ENCODE data around the gene PDZD4. TPM values are rescaled to one million over a fixed set of nuclear protein-coding genes. Genes with fewer than 3 reads are reported as not detected.
A peak's percentile ranks its signal among the peaks of the same experiment; 100 is the strongest.

The PDZD4 gene
- total RNA-seq, 1 experiment from 2014 or later, result 5.7 TPM

DNA sequence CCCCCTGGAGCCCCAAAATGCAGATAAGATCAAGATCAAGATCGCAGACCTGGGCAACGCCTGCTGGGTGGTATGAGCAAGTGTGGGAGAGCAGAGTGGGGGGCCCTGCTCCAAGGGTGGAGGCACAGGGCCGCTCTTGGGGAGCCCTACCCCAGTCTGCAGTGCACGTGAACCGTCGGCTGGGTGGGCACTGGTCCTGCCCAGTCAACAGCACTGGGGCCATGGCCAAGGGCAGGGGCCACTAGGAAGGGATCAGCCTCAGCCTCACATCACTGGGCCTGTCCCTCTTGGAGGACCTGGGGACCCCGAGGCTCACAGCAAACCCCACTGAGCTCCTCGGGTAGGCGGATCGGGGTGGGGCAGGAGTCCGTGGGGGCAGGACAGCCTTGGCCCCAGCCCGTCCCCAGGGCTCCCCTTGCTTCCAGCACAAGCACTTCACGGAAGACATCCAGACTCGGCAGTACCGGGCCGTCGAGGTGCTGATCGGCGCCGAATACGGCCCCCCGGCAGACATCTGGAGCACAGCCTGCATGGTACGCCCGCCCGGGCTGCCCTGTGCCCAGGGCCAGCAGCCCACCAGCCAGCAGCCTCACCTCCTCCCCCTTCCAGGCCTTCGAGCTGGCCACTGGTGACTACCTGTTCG lies 45.9 kb downstream of the PDZD4 start:
- no peak for DNase-seq (ENCODE audit: low read depth)

DNA sequence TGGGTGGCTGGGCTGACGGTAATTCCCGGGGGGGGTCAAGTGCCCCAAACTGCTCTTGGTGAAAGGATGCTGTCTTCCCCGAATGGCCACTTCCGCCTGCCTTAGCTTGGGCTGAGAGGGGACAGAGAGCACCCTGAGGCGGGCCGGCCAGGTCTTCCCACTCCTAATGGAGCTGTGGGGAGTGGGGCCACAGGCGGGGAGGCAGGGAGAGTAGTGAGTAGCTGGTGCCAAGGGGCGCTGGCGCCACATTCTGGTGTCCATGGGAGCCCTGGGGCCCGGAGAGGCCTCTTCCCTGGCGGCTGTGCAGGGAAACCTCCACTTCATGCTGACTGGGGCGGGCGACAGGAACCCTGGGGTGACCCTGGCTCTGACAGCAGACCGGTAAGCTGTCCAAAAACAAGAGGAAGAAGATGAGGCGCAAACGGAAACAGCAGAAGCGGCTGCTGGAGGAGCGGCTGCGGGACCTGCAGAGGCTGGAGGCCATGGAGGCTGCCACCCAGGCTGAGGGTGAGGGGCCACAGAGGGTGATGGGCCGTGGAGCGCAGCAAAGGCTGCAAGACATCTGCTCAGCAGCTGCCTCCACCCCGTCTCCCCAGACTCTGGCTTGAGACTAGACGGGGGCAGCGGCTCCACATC lies 46.8 kb downstream of the PDZD4 start:
- DNase-seq (ENCODE audit: low read depth), result no peak

DNA sequence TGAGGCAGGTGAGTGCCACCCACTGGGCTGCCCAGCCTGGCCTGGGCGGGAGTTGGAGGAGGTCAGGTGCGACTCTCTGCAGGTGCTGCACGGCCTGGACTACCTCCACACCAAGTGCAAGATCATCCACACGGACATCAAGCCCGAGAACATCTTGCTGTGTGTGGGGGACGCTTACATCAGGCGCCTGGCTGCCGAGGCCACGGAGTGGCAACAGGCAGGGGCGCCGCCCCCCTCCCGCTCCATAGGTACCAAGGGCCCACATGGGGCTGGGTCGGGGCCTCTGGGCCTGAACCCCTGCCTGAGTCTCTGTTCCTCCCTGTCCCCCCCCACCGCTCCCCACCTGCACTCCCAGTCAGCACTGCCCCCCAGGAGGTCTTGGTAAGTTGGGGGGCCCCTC lies 47.5 kb downstream of the PDZD4 start:
- DNase-seq (ENCODE audit: low read depth), result no peak

DNA sequence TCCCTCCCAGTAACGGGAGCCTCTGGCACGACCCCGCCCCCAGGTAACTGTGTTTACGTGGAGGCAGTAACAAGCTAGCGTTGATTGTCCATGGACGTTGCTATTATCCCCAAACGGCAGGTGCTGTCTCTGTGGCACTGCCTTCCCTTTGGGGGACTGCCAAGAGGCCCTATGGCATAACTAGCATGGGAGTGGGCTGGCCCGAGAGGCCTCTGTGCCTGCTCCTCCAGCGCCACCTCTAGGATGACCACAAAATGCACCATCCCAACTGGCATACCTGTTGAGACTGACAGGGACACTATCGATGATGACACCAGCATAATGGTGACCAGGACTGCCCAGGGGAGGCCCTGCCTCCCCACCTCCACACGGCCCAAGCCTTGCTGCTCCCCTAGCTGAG lies 48.0 kb downstream of the PDZD4 start:
- DNase-seq (ENCODE audit: low read depth), result peak; percentile 24

DNA sequence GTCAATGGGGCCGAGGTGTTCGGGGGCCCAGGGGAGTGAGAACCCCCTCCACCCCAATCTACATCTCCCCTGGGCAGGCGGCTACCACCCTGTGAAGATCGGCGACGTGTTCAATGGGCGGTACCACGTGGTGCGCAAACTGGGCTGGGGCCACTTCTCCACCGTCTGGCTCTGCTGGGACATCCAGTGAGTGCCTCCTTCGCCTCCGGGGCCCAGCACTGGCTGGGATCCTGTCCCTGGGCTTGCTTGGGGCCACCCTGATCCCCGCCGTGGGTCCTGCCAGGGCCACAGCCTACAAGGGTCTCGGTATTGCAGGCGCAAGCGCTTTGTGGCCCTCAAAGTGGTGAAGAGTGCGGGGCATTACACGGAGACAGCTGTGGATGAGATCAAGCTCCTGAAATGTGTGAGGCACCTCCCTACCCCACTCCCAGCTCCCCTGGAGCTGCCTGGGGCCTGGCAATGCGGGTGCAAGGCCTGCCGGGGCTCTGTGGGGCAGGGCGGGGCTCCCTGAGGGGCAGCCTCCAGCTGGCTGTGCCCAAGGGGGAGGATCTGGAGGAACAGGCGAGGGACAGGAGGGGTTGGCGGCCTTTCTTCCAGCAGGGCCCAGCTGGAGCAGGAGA lies 48.8 kb downstream of the PDZD4 start:
- peak; percentile 38 for DNase-seq (ENCODE audit: low read depth)

DNA sequence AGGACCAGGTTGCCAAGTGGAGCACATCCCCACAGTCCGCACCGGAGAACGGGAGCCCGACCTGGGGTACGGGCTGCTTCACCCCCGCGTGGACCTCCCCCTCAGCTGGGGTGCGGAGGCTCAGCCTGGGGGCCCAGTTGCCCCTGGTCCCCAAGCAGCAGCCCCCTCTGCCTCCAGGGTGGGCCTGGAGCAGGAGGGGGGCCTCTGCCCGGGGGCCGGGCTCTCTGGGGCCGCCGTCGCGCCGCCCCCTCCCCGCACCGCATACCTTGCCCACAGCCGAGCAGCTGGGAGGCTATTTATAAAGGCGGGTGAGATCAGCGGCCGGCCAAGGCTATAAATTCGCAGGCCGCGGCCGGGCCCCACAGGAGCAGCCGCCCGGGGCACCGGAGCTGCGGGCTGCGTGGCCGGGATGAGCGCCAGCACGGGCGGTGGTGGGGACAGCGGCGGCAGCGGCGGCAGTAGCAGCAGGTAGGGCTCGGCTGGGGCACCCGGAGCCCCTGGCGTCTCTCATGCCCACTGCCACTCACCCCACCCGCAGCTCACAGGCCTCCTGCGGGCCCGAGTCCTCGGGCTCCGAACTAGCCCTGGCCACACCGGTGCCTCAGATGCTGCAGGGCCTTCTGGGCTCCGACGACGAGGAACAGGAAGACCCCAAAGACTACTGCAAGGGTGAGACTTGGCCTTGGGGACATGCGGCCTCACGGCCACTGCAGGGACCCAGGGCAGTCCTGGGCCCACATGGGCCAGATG lies 49.5 kb downstream of the PDZD4 start, which contains the start of gene SRPK3:
Gene SRPK3, plus strand, starts transcription at position 364 of the 750 bp plus-strand sequence. Its CDS starts 46 bp downstream, at position 410.
- no peak for DNase-seq (ENCODE audit: low read depth)

DNA sequence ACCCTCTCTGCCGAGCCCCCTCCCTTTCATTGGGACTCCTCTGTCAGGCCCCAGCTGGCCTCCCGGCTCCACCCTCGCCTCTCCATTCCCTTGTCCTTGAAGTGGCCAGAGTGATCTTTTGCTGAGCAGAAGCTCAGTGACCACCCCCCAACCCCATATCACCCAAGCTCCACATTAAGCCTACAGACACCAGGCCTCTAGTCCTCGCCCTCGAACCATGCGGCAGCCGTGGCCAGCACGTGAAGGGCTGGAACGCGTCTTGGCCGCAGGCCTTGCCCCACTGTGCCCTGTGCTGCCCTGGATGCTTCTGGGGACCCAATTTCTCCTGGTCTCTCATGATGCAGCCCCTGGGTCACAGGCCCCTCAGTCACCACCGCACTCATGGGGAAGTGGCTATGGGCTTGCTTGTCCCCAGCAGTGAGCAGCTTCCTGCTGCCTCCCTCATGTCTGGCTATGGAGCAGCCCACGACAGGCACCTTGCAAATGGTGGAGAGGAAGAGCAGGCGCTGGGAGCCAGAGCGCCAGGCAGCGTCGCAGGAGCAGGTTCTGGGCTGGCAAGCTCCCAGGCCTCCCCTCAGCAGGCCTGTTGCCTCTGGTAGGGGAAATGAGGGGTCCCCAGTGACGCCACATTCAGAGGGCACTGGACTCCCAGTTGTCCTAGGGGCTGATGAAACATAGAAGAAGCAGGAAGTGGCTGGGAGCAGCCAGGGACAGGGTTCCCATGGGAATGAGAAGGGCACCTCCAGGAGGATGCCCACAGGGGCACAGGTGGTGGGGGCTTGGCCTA lies 50.3 kb downstream of the PDZD4 start:
- DNase-seq (ENCODE audit: low read depth), result no peak

DNA sequence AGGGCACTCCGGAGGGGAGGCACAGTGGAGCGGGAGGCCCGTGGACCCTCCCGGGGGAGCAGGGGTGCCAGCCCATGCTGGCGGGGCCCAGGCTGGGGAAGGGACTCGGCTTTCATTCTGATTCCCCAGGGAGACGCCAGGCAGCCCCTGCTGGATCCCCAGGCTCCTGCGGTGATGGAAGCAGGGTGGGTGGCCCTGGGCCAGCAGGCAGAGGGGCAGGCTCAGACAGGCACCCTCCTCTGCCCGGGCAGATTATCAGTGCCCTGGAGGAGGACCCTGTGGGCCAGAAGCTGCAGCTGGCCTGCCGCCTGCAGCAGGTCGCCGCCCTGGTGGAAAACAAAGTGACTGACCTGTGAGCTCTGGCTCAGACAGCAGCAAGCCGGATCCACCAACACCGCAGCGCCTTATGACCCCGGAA lies 51.7 kb downstream of the PDZD4 start:
- DNase-seq (ENCODE audit: low read depth), result no peak

DNA sequence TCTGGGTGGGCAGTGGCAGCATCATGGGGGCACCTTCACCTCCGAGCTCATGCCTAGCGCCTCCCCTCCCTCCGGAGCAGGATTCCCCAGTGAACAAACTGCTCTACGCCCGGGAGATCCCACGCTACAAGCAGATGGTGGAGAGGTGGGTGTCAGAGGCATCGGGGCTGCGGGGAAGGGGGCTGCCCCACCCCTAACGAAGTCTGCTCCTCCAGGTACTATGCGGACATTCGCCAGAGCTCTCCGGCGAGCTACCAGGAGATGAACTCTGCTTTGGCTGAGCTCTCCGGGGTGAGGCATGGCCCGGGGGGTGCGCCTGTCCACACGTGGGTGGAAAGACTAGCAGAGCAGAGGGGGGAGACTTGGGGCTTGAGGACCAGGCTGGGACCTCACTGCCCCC lies 52.2 kb downstream of the PDZD4 start:
- DNase-seq (ENCODE audit: low read depth), result no peak

DNA sequence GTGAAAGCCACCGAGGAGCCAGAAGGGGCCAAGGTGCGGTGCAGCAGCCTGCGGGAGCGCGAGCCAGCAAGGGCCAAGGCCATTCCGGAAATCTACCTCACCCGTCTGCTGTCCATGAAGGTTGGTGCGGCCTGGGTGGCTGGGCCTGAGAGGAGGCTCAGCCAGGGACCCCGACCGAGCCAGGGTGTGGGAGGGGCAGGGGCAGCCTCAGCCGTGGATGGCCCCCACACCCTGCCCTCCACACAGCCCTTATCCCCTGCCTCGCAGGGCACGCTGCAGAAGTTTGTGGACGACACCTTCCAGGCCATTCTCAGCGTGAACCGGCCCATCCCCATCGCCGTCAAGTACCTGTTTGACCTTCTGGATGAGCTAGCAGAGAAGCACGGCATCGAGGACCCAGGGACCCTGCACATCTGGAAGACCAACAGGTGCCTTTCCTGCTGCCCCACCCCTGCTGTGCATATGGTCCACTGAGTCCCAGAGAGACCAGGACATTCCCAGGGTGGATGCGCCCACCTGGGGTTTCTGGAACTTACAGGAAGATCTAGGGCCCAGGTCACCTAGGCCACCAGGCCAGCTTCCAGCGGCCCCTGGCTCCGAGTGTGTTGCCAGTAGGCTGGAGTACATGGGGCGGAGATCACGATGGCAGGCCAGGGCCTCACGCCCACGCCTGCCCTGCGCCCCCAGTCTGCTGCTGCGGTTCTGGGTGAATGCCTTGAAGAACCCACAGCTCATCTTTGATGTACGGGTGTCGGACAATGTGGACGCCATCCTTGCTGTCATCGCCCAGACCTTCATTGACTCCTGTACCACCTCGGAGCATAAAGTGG lies 52.9 kb downstream of the PDZD4 start:
- DNase-seq (ENCODE audit: low read depth), result no peak

DNA sequence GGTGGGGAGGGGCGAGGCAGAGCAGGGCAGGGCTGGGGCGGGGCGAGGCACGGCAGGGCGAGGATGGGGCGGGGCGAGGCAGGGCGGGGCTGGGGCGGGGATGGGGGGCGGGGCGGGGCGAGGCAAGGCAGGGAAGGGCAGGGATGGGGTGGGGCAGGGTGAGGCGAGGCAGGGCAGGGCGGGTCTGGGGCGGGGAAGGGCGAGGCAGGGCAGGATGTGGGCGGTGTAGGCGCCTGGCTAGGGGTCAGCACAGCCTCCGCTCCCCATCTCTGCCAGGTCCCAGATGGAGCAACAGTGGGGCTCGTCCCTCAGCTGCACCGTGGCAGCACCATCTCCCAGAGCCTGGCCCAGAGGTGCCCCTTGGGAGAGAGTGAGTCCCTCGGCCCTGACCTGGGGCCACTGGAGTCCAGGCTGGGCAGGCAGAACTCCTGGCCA lies 53.7 kb downstream of the PDZD4 start:
- no peak for DNase-seq (ENCODE audit: low read depth)

DNA sequence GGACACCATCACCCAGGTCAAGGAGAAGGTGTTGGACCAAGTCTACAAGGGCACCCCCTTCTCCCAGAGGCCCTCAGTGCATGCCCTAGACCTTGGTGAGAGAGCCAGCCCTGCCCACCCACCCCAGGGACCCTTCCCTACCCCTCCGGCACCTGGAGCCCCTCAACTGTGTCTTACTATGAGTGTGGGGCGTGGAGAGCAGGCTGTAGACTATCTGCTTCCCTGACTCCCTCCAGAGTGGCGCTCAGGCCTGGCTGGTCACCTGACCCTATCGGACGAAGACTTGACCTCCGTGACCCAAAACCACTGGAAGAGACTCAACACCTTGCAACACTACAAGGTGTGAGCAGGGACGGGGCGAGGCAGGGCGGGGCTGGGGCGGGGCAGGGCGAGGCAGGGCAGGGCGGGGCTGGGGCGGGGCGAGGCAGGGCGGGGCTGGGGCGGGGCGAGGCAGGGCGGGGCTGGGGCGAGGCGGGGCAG lies 54.2 kb downstream of the PDZD4 start:
- no peak for DNase-seq (ENCODE audit: low read depth)

DNA sequence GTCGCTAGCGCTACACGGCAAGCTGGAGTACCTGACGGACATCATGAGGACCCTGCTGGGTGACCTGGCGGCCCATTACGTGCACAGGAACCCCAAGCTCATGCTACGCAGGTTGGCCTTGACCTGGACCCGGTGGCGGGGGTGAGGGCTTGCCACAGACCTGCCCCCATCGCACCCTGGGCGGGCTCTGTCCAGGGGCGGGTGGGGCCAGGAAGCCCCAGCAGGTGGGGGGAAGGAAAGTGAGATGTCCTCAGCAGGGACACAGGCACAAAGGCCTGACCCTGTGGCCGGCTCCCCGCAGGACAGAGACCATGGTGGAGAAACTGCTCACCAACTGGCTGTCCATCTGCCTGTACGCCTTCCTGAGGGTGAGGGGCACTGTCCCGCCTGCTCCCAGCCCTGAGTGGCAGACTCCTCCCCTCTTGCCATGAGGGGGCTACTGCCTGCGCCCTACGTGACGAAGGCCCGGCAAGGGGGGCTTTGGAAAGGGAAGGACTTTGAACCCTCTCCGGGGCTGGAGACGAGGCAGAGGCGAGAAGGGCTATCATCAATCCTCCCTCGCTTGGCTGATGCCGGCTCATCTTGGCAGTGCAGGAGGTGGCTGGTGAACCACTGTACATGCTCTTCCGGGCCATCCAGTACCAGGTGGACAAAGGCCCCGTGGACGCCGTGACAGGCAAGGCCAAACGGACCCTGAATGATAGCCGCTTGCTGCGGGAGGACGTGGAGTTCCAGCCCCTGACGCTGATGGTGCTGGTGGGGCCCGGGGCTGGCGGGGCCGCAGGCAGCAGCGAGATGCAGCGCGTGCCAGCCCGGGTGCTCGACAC lies 54.8 kb downstream of the PDZD4 start:
- DNase-seq (ENCODE audit: low read depth), result no peak

DNA sequence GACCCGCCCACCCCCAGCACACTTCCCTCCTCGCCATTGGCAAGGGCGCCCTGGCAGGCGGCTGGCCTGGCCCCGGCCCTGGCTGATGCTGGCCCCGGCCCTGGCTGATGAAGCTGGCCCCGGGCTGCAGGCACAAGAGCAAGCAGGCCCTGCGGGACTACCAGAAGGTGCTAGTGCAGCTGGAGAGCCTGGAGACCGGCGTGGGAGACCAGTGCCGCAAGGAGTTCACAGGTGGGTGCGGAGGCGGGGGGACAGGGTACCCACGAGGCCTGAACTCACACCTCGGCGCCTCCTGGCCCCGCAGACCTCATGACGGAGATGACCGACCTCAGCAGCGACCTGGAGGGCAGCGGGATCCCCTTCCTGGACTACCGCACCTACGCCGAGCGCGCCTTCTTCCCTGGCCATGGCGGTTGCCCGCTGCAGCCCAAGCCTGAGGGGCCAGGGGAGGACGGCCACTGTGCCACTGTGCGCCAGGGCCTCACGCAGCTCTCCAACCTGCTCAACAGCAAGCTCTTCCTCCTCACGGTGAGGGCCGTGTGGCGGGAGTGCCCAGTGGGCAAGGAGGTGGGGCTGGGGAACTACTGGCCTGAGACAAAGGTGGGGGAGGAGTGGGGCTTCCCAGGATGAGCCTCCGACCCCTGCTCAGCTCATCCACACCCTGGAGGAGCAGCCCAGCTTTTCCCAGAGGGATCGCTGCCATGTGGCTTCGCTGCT lies 55.6 kb downstream of the PDZD4 start:
- DNase-seq (ENCODE audit: low read depth), result no peak

DNA sequence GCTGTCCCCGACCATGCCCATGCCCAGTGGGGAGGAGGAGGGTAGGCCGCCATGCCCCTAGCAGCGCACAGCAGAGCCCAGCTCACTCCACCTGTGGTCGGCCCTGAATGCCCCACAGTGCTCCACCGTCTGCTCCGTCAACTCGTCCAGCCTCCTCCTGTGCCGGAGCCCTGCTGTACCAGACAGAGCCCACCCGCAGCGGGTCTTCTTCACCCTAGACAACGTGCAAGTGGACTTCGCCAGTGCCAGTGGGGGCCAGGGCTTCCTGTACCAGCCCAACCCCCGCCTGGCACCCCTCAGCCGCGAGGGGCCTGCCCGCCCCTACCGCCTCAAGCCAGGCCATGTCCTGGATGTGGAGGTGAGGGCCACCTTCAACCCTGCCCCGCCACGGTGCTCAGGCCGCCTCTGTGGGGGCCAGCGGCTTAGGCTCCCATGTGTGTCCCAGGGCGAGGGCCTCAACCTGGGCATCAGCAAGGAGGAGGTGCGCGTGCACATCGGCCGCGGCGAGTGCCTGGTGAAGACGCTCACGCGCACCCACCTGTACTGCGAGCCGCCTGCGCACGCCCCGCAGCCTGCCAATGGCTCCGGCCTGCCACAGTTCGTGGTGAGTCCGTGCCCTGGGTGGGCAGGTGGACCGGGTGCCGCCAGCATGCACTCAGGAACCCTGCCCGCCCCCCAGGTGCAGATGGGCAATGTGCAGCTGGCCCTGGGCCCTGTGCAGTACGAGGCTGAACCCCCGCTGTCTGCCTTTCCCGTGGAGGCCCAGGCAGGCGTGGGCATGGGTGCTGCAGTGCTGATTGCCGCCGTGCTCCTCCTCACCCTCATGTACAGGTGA lies 56.4 kb downstream of the PDZD4 start:
- no peak for DNase-seq (ENCODE audit: low read depth)

DNA sequence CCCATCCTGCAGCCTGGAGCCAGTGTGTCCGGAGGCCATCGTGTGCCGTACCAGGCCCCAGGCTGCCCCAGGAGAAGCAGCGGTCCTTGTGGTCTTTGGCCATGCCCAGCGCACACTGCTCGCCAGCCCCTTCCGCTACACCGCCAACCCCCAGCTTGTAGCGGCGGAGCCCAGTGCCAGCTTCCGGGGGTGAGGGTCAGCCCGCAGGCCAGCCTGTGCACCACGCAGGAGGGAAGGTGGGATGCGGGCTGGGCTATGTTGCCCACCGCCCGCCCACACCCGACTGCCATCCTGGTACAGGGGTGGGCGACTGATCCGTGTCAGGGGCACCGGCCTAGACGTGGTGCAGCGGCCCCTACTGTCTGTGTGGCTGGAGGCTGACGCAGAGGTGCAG lies 57.1 kb downstream of the PDZD4 start:
- DNase-seq (ENCODE audit: low read depth), result no peak

DNA sequence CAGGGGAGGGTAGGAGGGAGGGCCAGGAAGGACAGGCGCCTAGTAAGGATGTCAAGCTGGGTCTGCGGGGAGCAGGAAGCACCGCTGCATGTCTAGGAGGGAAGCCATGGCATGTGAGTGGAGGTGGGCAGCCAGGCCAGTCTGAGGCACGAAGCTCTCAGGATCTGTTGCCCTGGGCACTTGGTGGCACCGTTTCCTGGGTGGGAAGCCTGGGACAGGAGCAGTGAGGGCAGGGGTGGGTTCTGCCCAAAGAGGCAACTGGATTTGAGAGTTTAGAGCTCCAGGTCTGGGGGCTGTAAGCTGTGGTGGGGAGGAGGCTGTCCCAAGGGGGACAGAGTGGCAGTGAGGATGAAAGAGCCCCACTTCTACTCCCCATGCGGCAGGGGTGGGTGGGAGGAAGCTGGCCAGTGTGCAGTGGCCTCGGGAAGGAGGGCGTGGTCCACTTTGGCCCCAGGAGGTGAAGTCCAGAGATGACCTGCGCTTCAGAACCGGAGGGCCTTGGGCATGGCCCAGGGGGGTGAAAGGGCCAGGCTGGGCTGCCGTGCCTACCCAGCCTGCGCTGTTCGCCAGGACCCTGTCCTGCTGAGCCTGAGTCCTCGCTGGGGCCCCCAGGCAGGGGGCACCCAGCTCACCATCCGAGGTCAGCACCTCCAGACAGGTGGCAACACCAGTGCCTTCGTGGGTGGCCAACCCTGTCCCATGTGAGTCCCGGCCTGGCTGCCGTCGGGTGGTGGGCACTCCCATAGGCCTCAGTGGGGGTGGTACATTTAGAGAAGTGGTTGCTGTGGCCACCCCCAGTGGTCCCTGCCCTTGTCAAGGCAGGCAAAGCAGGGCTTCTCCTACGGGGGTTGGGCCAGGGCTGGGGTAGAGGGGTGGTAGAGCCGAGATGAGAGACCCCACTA lies 57.8 kb downstream of the PDZD4 start:
- no peak for DNase-seq (ENCODE audit: low read depth)

Measured in Daoy (cell line).